Ascending aorta (tissue), 2 donors: ENCODE results near the gene CRACR2B. TPM values are rescaled to one million over a fixed set of nuclear protein-coding genes. Genes with fewer than 3 reads are reported as not detected.

ENCODE experiments used
- DNase-seq, 2 donors: peaks; one replicate each; pipeline ENCODE4 v3.0.0-alpha.2; 2019; ENCODE audit warnings: low spot score in 2 of 2
- H3K27ac ChIP-seq, 2 donors: fragments of 200-600 bp; sonication (generic); one replicate each; pipeline ENCODE4 v1.5.1; 2016 to 2017; ENCODE audit warnings: mild to moderate bottlenecking in 1 of 2
- H3K27me3 ChIP-seq: fragments of 200-600 bp; sonication (generic); one replicate; pipeline ENCODE4 v1.5.1; 2017
- H3K36me3 ChIP-seq, 2 donors: fragments of 200-600 bp; sonication (generic); one replicate each; pipeline ENCODE4 v1.5.1; 2016
- H3K4me1 ChIP-seq, 2 donors: fragments of 200-600 bp; sonication (generic); one replicate each; pipeline ENCODE4 v1.5.1; 2016 to 2017; ENCODE audit warnings: mild to moderate bottlenecking in 1 of 2
- H3K4me3 ChIP-seq, 2 donors: fragments of 200-600 bp; sonication (generic); one replicate each; pipeline ENCODE4 v1.5.1; 2016 to 2017; ENCODE audit warnings: mild to moderate bottlenecking in 1 of 2
- H3K9me3 ChIP-seq, 2 donors: fragments of 200-600 bp; sonication (generic); one replicate each; pipeline ENCODE4 v1.5.1; 2016
- CTCF ChIP-seq, 3 experiments: fragments of 200-600 bp in 2 of 3; fragments of 450-650 bp in 1 of 3; sonication (generic) in 2 of 3; IDR thresholded peaks; one replicate each; pipeline ENCODE4 v1.5.1; 2016 to 2019; ENCODE audit warnings: antibody characterized with exemption in 3 of 3, mild to moderate bottlenecking in 1 of 3, moderate library complexity in 1 of 3
- intact Hi-C: fragments of 100-400 bp; cut with DNase I; formaldehyde crosslinking; loops from one replicate; pipeline ENCODE4 v1.15.1; 2023
- total RNA-seq: library from RNA; depleted of rRNA; stranded (reverse); fragments of >200 nt; gene quantifications from one replicate; pipeline ENCODE4 v1.1.0, GENCODE V29; 2016

The CRACR2B gene
- total RNA-seq, 1 donor from 2014 or later = 20.5 TPM

GRCh38 chr11:808427-809286, 19.1 kb upstream of the CRACR2B start:
- H3K4me1 ChIP-seq = peaks cover 17 to 39% of the 10 kb centered on the region in 2 donors
- H3K4me3 ChIP-seq = peak overlapping the region; percentile 73 to 97
- H3K36me3 ChIP-seq = peaks cover 22 to 24% of the 10 kb centered on the region in 2 donors
- peak overlapping the region; percentile 93 to 98 for H3K27ac ChIP-seq
- H3K9me3 ChIP-seq = no peaks in the 10 kb centered on the region
- no peak for TF ChIP-seq CTCF (IDR thresholded peaks at IDR 0.05)
- DNase-seq = peak in 1 of 2 donors; percentile 93
- H3K27me3 ChIP-seq = no peaks in the 10 kb centered on the region
- intact Hi-C loops = loop anchor here (1.0 kb wide), 3 partner anchors 11 to 31 kb away; partner anchors contain the start of gene GATD1

DNA sequence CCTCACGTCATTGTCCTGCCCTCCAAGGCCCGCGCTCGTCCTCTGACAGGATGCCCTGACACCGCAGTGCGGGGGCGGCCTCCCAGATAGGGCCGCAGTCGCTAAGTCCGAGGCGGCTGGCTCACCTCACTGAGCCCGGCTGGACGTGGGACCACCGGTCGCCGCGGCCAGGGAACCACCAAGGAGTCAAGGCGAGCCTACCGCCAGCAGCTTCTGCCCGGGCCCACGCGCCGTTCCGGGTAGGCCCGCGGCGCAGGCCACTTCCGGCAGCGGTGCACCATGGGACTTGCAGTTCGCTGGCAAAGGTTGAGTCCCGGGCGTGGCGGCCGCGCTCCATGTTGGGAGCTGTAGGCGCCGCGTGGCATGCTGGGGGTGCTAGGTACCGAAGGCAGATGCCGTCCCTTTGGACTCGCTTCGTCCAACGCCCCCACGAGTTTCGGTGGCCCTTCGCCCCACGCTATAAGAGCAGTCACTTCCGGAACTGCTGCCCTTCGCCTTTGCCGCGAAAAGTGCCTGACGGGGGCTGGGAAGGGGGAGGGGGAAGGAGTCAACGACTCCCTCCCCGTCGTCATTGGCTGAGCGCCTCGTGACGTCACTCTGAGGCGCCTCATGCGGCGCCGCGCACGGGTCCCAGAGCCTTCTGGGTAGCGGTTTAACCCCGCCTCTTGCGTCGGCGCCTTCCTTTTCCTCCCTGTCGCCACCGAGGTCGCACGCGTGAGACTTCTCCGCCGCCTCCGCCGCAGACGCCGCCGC, 18.3 kb upstream of the CRACR2B start, which contains the start of gene RPLP2:
Gene RPLP2, plus strand, starts transcription at position 681 of the 753 bp plus-strand sequence. CDS start 268 bp downstream, outside the sequence.
- Histone ChIP-seq H3K4me1 (peaks cover 9 to 34% of the 10 kb centered on the region in 2 donors), H3K9me3 (no peaks in the 10 kb centered on the region), H3K36me3 (peaks cover 25 to 28% of the 10 kb centered on the region in 2 donors), H3K27me3 (no peaks in the 10 kb centered on the region), H3K4me3 (peak within 1 kb of the TSS; percentile 73 to 97), H3K27ac (peak within 1 kb of the TSS; percentile 93 to 98)
- DNase-seq = peak; percentile 88 to 99
- intact Hi-C loops = loop anchor here (1.0 kb wide), 3 partner anchors 10 to 32 kb away; partner anchors contain the start of gene GATD1
- no peak for TF ChIP-seq CTCF (IDR thresholded peaks at IDR 0.05)

DNA sequence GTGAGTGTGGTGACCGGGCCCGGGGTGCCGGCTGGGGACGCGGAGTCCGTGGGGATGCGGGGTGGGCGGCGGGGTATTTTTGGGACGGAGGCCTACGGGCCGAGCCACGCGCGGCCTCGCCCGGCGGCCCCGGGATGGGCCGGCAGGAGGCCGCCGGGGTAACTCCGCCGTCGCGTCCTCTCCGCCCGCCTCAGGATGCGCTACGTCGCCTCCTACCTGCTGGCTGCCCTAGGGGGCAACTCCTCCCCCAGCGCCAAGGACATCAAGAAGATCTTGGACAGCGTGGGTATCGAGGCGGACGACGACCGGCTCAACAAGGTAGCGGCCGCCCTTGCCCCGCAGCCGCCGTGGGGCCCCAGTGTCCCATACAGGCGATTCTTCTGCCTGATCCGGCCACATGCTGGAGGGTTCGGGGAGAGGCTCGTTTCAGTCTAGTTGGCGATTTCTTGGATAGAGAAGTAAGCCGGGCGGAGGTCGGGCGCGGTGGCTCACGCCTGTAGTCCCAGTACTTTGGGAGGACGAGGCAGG, 17.6 kb upstream of the CRACR2B start:
- Histone ChIP-seq H3K36me3 (peaks cover 25 to 28% of the 10 kb centered on the region in 2 donors), H3K4me3 (peak overlapping the region; percentile 73 to 97), H3K4me1 (peaks cover 6 to 31% of the 10 kb centered on the region in 2 donors), H3K27ac (peak overlapping the region; percentile 93 to 98), H3K9me3 (no peaks in the 10 kb centered on the region), H3K27me3 (no peaks in the 10 kb centered on the region)
- TF ChIP-seq CTCF (IDR thresholded peaks at IDR 0.05) = no peak
- no peak for DNase-seq
- intact Hi-C loops = no loop called here

GRCh38 chr11:811446-812245, 16.1 kb upstream of the CRACR2B start:
- H3K4me3 ChIP-seq = no peak overlapping the region
- peaks cover 25 to 28% of the 10 kb centered on the region in 2 donors for H3K36me3 ChIP-seq
- TF ChIP-seq CTCF (IDR thresholded peaks at IDR 0.05) = no peak
- intact Hi-C loops = no loop called here
- no peak overlapping the region for H3K27ac ChIP-seq
- H3K9me3 ChIP-seq = no peaks in the 10 kb centered on the region
- H3K27me3 ChIP-seq = no peaks in the 10 kb centered on the region
- peaks cover 6 to 25% of the 10 kb centered on the region in 2 donors for H3K4me1 ChIP-seq
- no peak for DNase-seq

DNA sequence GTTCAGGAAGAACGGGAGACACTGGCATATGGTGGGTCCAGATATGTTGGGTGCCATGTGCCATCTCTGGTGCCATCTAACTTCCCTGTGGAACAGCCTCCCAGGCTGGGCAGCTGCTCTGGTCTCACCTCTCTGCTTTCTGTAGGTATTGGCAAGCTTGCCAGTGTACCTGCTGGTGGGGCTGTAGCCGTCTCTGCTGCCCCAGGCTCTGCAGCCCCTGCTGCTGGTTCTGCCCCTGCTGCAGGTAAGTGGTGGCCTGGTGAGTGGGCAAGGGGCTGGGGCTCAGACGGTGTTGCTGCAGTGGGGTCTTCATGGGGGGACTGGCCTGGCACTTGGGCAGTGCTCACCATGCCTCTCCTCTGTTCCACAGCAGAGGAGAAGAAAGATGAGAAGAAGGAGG, 15.3 kb upstream of the CRACR2B start:
- H3K27ac ChIP-seq = no peak overlapping the region
- no peaks in the 10 kb centered on the region for H3K27me3 ChIP-seq
- intact Hi-C loops = no loop called here
- peaks cover 6 to 25% of the 10 kb centered on the region in 2 donors for H3K4me1 ChIP-seq
- no peaks in the 10 kb centered on the region for H3K9me3 ChIP-seq
- TF ChIP-seq CTCF (IDR thresholded peaks at IDR 0.05) = no peak
- no peak for DNase-seq
- peaks cover 25 to 28% of the 10 kb centered on the region in 2 donors for H3K36me3 ChIP-seq
- H3K4me3 ChIP-seq = no peak overlapping the region
